HEK293T (cell line): ENCODE results near the gene OVCA2.
"Not testable (repeated sequence)": the region's sequence is repeated elsewhere in the genome, so short reads cannot be mapped to it uniquely, and the experiment has no call there.

ENCODE experiments used
- BHLHE40 ChIP-seq: fragments of 450-650 bp; IDR thresholded peaks from 2 replicates; pipeline ENCODE4 v1.6.1; 2016; ENCODE audit warnings: mild to moderate bottlenecking, moderate library complexity, borderline replicate concordance
- CTBP1 ChIP-seq: fragments of 450-650 bp; IDR thresholded peaks from 2 replicates; pipeline ENCODE4 v1.6.1; 2016; ENCODE audit warnings: borderline replicate concordance
- ELF4 ChIP-seq: fragments of 450-650 bp; IDR thresholded peaks from 2 replicates; pipeline ENCODE4 v1.6.1; 2017; ENCODE audit warnings: antibody characterized with exemption
- FOXA1 ChIP-seq: fragments of 450-650 bp; IDR thresholded peaks from 2 replicates; pipeline ENCODE4 v1.6.1; 2016; ENCODE audit warnings: mild to moderate bottlenecking
- FOXK2 ChIP-seq: fragments of 450-650 bp; IDR thresholded peaks from 2 replicates; pipeline ENCODE4 v1.6.1; 2016; ENCODE audit warnings: mild to moderate bottlenecking
- FOXM1 ChIP-seq: fragments of 450-650 bp; IDR thresholded peaks from 2 replicates; pipeline ENCODE4 v1.6.1; 2017; ENCODE audit warnings: mild to moderate bottlenecking, borderline replicate concordance
- SP1 ChIP-seq: fragments of 450-650 bp; IDR thresholded peaks from 2 replicates; pipeline ENCODE4 v1.6.1; 2017
- SUZ12 ChIP-seq: fragments of 450-650 bp; IDR thresholded peaks from 2 replicates; pipeline ENCODE4 v1.6.1; 2016; ENCODE audit warnings: mild to moderate bottlenecking
- TARDBP ChIP-seq: fragments of 450-650 bp; IDR thresholded peaks from 2 replicates; pipeline ENCODE4 v1.6.1; 2016
- ZNF384 ChIP-seq: fragments of 450-650 bp; IDR thresholded peaks from 2 replicates; pipeline ENCODE4 v1.6.1; 2016
- TF ChIP-seq, protein P1 (sequence below): fragments of 450-650 bp; IDR thresholded peaks from 2 replicates; pipeline ENCODE4 v1.6.1; 2016

DNA sequence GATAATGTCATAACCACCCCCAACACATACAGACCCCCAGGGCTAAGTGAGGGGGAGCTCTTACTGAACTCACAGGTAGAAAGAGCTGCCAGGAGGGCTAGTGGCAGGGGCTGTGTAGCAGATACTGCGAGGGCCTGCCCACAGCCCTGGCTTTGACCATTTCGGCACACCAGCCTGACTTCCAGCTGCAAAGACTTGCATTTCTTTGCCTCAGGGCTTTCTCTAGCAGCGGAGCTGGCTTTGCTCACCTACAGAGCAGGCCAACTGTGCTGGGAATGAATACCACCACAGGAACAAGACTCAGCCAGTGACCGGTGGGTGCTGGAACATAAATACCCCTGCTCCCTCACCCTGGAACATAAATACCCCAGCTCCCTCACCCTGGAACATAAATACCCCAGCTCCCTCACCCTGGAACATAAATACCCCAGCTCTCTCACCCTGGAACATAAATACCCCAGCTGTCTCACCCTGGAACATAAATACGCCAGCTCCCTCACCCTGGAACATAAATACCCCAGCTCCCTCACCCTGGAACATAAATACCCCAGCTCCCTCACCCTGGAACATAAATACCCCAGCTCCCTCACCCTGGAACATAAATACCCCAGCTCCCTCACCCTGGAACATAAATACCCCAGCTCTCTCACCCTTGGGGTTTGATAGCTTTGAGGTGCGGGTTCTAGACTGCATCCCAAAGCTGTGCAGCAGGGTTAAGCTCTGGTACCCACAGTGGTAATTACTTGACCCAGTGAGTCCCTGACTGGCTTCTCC, 28.4 kb upstream of the OVCA2 start:
- TF ChIP-seq CTBP1, TARDBP, SUZ12, ZNF384, FOXM1, BHLHE40, FOXA1, SP1, FOXK2, ELF4: not testable (repeated sequence)
- TF ChIP-seq, protein P1, sequence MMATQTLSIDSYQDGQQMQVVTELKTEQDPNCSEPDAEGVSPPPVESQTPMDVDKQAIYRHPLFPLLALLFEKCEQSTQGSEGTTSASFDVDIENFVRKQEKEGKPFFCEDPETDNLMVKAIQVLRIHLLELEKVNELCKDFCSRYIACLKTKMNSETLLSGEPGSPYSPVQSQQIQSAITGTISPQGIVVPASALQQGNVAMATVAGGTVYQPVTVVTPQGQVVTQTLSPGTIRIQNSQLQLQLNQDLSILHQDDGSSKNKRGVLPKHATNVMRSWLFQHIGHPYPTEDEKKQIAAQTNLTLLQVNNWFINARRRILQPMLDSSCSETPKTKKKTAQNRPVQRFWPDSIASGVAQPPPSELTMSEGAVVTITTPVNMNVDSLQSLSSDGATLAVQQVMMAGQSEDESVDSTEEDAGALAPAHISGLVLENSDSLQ = not testable (repeated sequence)
